GM18499 (cell line): Measurements from ENCODE around the gene FIBCD1.
"Not testable (repeated sequence)": the region's sequence is repeated elsewhere in the genome, so short reads cannot be mapped to it uniquely, and the experiment has no call there.

Experiments used
- ATAC-seq: cut with Tn5 transposase; IDR thresholded peaks from one replicate; pipeline ENCODE4 v1.9.1; 2021; ENCODE audit warnings: moderate number of reproducible peaks; ENCODE audit not compliant: insufficient read depth, unreplicated experiment

FIBCD1 gene

DNA sequence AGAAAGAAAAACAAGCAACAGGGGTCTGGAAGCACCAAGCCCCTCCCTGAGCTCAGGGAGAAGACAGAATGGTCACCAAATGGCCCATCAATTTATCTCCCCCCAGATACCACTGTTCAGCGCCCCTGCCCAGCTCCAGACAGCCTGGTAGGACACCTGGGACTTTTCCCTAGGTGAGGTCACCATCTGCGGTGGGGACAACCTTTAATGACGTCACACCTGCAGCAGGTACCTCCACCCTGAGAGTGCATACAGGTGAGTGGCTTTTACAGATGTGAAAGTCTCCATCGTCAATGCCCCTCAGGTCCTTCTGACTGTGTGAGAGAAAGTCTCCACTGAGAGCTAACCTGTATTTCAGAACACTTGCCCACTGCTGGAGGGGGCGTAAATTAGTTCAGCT lies 35.6 kb upstream of the FIBCD1 start:
- no peak for ATAC-seq

DNA sequence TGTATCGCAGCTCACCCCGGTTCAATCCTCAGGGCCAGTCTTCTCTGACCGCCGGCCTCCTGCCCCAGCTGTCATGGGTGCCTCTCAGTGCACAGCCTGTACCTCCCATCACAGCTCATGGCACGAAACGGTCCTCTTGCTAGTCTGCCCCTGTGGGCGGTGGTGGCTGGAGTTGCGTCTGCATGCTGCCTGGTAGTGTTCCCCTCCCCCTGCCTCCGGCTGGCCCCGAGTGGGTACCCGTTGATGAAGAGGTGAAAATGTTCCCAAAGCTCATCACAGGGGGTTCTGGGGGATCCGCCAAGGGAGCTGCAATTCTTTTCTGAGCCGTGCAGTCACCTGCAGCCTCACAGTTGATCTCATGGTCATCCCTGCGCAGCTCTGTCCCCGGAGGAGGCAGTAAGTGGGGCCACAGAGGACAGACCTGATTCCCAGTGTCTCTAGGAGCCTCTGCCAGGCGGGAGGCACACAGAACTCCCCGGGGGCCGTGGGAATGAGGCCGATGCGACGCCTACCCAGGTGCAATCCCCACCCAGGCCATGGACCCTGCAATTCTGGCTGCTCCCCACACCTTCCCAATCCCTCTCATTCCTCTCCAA lies 34.7 kb upstream of the FIBCD1 start:
- ATAC-seq, result no peak

GRCh38 chr9:130972957-130973685 lies 34.1 kb upstream of the FIBCD1 start:
- ATAC-seq, result no peak

GRCh38 chr9:130972277-130972956 lies 33.4 kb upstream of the FIBCD1 start:
- no peak for ATAC-seq

DNA sequence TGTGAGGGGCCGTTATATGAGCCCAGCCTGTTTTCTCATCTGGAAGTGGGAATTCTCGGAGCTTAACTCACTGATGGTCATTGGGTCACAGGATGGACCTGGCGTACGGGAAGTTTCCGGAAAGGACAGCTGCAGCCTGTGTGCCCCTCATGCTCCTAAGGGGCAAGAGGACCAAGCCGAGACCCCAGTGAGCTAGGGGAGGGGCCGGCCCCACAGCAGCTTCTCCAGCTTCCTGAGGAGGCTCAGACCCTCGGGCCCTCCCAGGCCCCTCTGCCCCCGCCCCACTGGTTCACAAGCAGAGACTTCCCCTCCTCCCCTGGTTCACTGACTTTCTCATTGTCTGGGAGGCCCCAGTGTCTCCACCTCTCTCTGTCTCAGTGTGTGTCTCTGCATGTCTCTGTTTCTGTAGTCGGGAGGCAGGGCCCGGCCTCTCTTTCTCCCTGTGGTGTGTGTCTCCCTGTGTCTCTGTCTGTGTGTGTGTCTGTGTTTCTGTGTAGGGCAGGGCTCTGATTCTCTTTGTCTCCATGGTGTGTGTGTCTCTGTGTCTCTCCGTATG lies 32.3 kb upstream of the FIBCD1 start:
- no peak for ATAC-seq

GRCh38 chr9:130970855-130971254 lies 31.8 kb upstream of the FIBCD1 start:
- ATAC-seq, result no peak

GRCh38 chr9:130970052-130970451 lies 31.0 kb upstream of the FIBCD1 start:
- ATAC-seq, result no peak

- no peak for ATAC-seq
These were observed 26.6 kb upstream of the FIBCD1 start for GRCh38 chr9:130965680-130966079.

DNA sequence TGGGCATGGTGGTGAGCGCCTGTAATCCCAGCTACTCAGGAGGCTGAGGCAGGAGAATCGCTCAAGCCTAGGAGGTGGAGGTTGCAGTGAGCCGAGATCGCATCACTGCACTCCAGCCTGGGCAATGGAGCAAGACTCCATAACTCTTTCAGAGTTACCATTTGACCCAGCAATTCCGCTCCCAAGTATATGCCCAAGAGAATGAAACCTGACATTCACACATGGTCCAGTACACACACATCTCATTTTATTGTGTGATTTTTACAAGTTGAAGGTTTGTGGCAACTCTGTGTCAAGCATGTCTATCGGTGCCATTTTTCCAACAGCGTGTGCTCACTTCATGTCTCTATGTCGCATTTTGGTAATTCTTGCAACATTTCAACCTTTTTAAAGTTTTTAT lies 24.9 kb upstream of the FIBCD1 start:
- no peak for ATAC-seq

DNA sequence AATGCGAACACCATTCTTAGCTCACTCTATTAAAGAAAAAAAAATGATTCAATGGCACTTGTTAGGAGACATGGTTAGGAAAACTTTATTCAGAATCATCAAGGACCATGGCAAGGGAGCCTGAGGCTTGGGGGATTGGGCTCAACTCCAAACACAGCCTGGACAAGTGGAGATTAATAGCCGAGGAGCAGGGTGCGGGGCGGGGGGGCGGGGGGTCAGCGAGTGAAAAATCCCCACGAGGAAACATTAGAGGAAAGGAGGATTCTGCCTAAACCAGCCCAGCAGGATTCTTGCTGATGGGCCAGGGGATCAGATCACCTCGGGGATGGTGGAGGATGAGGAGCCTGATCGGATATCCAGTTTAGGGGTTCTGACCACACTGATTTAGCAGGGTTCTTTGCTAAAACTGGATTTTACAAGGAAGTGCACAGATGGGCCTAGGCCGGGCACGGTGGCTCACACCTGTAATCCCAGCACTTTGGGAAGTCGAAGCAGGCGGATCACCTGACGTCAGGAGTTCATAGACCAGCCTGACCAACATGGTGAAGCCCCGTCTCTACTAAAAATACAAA lies 24.4 kb upstream of the FIBCD1 start:
- ATAC-seq, result no peak

- no peak for ATAC-seq
These were observed 23.6 kb upstream of the FIBCD1 start for GRCh38 chr9:130962418-130963316.

GRCh38 chr9:130961511-130962300 lies 22.7 kb upstream of the FIBCD1 start:
- no peak for ATAC-seq

DNA sequence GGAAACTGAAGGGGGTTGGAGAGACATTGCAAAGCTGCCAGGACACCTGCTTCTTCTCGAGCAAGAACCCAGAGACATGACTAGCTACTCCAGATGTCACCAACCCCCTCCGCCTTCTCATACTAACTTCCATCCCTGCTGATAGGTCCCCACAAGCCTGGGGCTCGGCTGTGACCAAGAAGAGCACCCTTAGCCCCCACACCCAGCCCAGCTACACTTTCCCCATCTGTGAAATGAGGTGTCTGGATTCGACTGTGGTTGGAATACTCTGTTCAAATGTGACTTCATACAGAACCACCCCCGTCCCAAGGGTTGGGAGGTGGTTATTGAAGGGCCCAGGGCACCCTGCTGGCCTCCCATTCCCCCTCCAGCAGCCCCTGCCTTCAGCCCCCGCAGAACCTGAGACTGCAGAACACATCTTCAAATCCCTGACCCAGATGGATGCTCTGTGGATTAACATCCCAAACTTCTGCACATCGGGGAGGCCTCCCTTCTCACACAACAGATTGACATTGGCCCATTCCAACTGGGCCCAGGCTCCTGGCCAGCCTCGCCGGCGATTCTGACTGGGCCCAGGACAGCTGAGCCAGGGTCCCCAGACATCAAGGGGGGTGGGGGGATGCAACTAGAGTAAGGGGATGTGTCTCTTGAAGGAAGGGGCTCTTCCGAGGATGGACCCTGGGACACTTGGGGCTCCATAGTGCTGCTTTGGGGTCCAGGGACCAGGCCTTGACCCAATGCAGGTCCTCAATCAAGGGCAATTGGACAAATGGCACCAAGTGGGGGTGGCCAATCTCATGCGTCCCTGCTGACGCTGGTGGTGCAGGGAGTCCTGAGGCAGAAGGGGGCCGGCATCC lies 21.7 kb upstream of the FIBCD1 start:
- ATAC-seq, result no peak

- ATAC-seq, result no peak
These were observed 20.8 kb upstream of the FIBCD1 start for GRCh38 chr9:130959809-130960334.

DNA sequence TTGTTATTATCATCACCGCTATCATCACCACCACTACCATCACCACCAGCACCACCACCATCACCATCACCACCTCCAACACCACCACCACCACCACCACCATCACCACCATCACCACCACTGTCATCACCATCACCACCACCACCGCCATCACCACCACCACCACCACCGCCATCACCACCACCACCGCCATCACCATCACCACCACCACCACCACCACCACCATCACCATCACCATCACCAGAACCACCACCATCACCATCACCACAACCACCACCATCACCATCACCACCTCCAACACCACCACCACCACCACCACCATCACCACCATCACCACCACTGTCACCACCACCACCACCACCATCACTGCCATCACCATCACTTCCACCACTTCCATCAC lies 19.5 kb upstream of the FIBCD1 start:
- not testable (repeated sequence) for ATAC-seq

GRCh38 chr9:130957451-130958203 lies 18.6 kb upstream of the FIBCD1 start:
- no peak for ATAC-seq
